ENCODE results near the gene POLR1B. TPM values are rescaled to one million over a fixed set of nuclear protein-coding genes. Genes with fewer than 3 reads are reported as not detected.
A peak's percentile ranks its signal among the peaks of the same experiment; 100 is the strongest.
"Not testable (repeated sequence)": the region's sequence is repeated elsewhere in the genome, so short reads cannot be mapped to it uniquely, and the experiment has no call there.

POLR1B gene
- total RNA-seq, 1 donor, result 10.5 TPM

DNA sequence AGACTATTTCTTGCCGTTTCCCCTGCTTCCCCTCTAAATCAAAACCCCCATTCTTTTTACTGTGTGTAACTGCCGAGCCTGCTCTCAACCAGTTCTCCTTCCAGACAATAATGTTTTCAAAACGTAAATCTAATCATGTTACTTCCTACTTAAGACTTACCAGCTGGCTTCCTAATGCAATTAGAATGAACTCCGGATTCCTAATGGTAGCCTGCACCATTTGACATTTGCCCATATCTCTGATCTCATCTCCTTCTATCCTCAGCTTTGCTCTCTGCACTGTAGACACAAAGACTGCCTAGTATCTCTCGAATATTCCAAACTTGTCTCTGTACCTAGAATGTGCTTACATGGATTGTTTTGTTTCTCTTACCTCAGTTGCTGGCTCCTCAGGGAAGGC lies 47.4 kb upstream of the POLR1B start:
- Histone ChIP-seq H3K4me2 (ENCODE audit: insufficient read depth, low read length) (no peak overlapping the region), H3K9me3 (ENCODE audit: low read depth, low read length) (no peaks in the 10 kb centered on the region), H3K79me2 (ENCODE audit: insufficient read depth, low read length) (peaks cover 35% of the 10 kb centered on the region), H3K27me3 (ENCODE audit: insufficient read depth, low read length) (no peaks in the 10 kb centered on the region), H3K36me3 (ENCODE audit: insufficient read depth, low read length) (peaks cover 18% of the 10 kb centered on the region), H3K4me1 (ENCODE audit: insufficient read depth, low read length) (peaks cover 12% of the 10 kb centered on the region), H3K27ac (ENCODE audit: low read depth, low read length) (no peak overlapping the region), H3K4me3 (ENCODE audit: insufficient read depth, low read length) (no peak overlapping the region), H2AFZ (ENCODE audit: low read length) (no peak overlapping the region), H4K20me1 (ENCODE audit: insufficient read depth, low read length) (peaks cover 13% of the 10 kb centered on the region)
- TF ChIP-seq, protein P1, sequence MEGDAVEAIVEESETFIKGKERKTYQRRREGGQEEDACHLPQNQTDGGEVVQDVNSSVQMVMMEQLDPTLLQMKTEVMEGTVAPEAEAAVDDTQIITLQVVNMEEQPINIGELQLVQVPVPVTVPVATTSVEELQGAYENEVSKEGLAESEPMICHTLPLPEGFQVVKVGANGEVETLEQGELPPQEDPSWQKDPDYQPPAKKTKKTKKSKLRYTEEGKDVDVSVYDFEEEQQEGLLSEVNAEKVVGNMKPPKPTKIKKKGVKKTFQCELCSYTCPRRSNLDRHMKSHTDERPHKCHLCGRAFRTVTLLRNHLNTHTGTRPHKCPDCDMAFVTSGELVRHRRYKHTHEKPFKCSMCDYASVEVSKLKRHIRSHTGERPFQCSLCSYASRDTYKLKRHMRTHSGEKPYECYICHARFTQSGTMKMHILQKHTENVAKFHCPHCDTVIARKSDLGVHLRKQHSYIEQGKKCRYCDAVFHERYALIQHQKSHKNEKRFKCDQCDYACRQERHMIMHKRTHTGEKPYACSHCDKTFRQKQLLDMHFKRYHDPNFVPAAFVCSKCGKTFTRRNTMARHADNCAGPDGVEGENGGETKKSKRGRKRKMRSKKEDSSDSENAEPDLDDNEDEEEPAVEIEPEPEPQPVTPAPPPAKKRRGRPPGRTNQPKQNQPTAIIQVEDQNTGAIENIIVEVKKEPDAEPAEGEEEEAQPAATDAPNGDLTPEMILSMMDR (IDR thresholded peaks at IDR 0.05; ENCODE audit: extremely low read depth, low read depth, low read length), result no peak
- no peak for DNase-seq (ENCODE audit: insufficient read length, low spot score, missing footprints)

DNA sequence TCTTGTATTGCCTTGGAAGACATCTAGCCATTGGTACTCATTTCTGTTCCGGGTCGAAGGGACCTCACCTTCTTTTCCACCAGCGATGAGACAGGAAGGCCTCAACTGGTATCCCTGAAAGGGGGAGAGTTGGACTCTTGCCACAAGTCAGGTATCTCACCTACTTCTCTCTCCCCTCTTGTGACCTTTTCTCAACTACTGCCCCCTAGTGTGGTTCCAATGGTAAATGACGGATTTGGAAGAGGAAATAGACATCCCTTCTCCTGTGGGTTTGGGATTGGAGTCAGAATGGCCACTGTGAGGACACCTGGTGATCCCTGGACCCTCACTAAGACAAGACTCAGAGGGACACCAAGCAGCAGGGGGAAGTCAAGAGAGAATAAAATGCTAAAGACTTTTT lies 46.4 kb upstream of the POLR1B start:
- not testable (repeated sequence) for H3K4me2 ChIP-seq (ENCODE audit: insufficient read depth, low read length); H2AFZ ChIP-seq (ENCODE audit: low read length); H3K27me3 ChIP-seq (ENCODE audit: insufficient read depth, low read length); H3K4me3 ChIP-seq (ENCODE audit: insufficient read depth, low read length); DNase-seq (ENCODE audit: insufficient read length, low spot score, missing footprints); H3K27ac ChIP-seq (ENCODE audit: low read depth, low read length); H3K9me3 ChIP-seq (ENCODE audit: low read depth, low read length)
- Histone ChIP-seq H3K79me2 (ENCODE audit: insufficient read depth, low read length) (peaks cover 26% of the 10 kb centered on the region), H4K20me1 (ENCODE audit: insufficient read depth, low read length) (peaks cover 13% of the 10 kb centered on the region), H3K36me3 (ENCODE audit: insufficient read depth, low read length) (peaks cover 16% of the 10 kb centered on the region), H3K4me1 (ENCODE audit: insufficient read depth, low read length) (peaks cover 12% of the 10 kb centered on the region)

DNA sequence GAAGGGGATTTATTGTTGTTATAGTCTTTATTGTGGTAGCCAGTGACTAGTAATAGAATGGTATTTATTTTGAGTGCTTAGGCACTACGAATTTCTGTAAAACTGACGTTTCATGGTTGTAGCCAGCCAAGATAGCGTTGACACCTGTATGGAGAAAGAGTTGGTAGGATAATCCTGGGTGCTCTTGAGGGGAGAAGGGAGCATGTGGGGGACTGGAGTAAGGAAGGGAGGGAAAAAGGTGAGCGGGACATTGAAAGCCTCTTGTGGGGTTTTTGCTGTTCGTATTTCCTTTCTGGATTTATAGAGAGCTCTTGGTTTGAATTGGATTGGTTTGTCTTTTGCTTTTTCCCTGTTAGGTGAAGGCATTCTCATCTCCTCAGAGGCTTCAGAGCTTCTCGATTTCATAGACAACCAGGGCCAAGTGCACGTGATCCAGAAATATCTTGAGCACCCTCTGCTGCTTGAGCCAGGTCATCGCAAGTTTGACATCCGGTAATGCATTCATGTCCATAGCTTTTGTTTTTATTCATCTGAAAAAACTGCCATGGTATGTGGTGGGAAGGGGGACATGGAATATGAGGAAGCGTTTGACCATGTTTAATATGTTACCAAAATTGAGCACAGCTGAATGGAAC lies 41.3 kb upstream of the POLR1B start:
- H4K20me1 ChIP-seq (ENCODE audit: insufficient read depth, low read length); H2AFZ ChIP-seq (ENCODE audit: low read length); H3K4me3 ChIP-seq (ENCODE audit: insufficient read depth, low read length); H3K4me1 ChIP-seq (ENCODE audit: insufficient read depth, low read length); H3K9me3 ChIP-seq (ENCODE audit: low read depth, low read length); H3K4me2 ChIP-seq (ENCODE audit: insufficient read depth, low read length); H3K27me3 ChIP-seq (ENCODE audit: insufficient read depth, low read length); H3K27ac ChIP-seq (ENCODE audit: low read depth, low read length); H3K79me2 ChIP-seq (ENCODE audit: insufficient read depth, low read length): not testable (repeated sequence)
- H3K36me3 ChIP-seq (ENCODE audit: insufficient read depth, low read length), result peaks cover 14% of the 10 kb centered on the region
- TF ChIP-seq, protein P1 (IDR thresholded peaks at IDR 0.05; ENCODE audit: extremely low read depth, low read depth, low read length), result peak; percentile 29
- DNase-seq (ENCODE audit: insufficient read length, low spot score, missing footprints), result peak; percentile 69

DNA sequence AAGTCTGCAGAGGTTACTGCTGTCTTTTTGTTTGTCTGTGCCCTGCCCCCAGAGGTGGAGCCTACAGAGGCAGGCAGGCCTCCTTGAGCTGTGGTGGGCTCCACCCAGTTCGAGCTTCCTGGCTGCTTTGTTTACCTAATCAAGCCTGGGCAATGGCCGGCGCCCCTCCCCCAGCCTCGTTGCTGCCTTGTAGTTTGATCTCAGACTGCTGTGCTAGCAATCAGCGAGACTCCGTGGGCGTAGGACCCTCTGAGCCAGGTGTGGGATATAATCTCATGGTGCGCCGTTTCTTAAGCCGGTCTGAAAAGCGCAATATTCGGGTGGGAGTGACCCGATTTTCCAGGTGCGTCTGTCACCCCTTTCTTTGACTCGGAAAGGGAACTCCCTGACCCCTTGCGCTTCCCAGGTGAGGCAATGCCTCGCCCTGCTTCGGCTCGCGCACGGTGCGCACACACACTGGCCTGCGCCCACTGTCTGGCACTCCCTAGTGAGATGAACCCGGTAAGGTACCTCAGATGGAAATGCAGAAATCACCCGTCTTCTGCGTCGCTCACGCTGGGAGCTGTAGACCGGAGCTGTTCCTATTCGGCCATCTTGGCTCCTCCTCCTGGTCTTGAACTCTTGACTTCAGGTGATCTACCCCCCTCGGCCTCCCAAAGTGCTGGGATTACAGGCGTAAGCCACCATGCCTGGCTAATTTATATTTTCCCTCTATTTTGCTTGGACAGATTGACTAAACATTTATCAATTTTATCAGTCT lies 32.8 kb upstream of the POLR1B start:
- H3K27me3 ChIP-seq (ENCODE audit: insufficient read depth, low read length); H3K4me3 ChIP-seq (ENCODE audit: insufficient read depth, low read length); H2AFZ ChIP-seq (ENCODE audit: low read length); H3K4me2 ChIP-seq (ENCODE audit: insufficient read depth, low read length); H3K9me3 ChIP-seq (ENCODE audit: low read depth, low read length); H3K4me1 ChIP-seq (ENCODE audit: insufficient read depth, low read length); DNase-seq (ENCODE audit: insufficient read length, low spot score, missing footprints); H4K20me1 ChIP-seq (ENCODE audit: insufficient read depth, low read length); H3K27ac ChIP-seq (ENCODE audit: low read depth, low read length): not testable (repeated sequence)
- peaks cover 10% of the 10 kb centered on the region for H3K36me3 ChIP-seq (ENCODE audit: insufficient read depth, low read length)
- H3K79me2 ChIP-seq (ENCODE audit: insufficient read depth, low read length), result peaks cover 12% of the 10 kb centered on the region

DNA sequence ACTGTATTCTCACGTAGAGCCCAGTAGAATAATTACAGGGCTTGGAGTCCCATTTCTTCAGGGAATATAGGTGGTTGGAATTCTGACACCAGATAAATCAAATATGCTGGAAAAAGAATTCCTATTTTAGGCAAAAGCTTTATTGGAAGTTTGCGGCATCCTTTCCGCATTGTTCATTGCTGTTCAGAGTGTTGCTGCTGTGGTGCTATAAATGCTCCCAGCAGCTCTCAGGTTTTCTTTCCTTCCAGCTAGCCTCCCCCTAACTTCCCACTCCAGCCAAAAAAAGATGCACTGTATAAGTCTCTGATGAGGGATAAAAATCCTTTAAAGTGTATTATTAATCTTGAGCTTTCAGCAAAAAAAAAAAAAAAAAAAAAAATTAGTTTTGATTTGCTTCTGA lies 25.5 kb upstream of the POLR1B start:
- Histone ChIP-seq H3K4me1 (ENCODE audit: insufficient read depth, low read length) (no peaks in the 10 kb centered on the region), H3K36me3 (ENCODE audit: insufficient read depth, low read length) (peaks cover 36% of the 10 kb centered on the region), H3K27ac (ENCODE audit: low read depth, low read length) (no peak overlapping the region), H3K79me2 (ENCODE audit: insufficient read depth, low read length) (peaks cover 10% of the 10 kb centered on the region), H2AFZ (ENCODE audit: low read length) (no peak overlapping the region), H3K27me3 (ENCODE audit: insufficient read depth, low read length) (no peaks in the 10 kb centered on the region), H3K4me3 (ENCODE audit: insufficient read depth, low read length) (no peak overlapping the region), H3K9me3 (ENCODE audit: low read depth, low read length) (no peaks in the 10 kb centered on the region), H3K4me2 (ENCODE audit: insufficient read depth, low read length) (no peak overlapping the region), H4K20me1 (ENCODE audit: insufficient read depth, low read length) (no peaks in the 10 kb centered on the region)
- TF ChIP-seq, protein P1 (IDR thresholded peaks at IDR 0.05; ENCODE audit: extremely low read depth, low read depth, low read length), result no peak
- DNase-seq (ENCODE audit: insufficient read length, low spot score, missing footprints), result peak; percentile 36

All from osteoblast (primary cell).